HepG2 (cell line): ENCODE results near the gene SBK2. TPM values are rescaled to one million over a fixed set of nuclear protein-coding genes. Genes with fewer than 3 reads are reported as not detected.
A peak's percentile ranks its signal among the peaks of the same experiment; 100 is the strongest.

Experiments used
- ATAC-seq: fragments of 200-7000 bp; cut with Tn5 transposase; 3 replicates; pipeline ENCODE4 v1.9.1; 2020; ENCODE audit warnings: mild to moderate bottlenecking, moderate library complexity
- BruUV-seq: library from RNA; stranded (reverse); fragments of 400-500 nt; replicated peaks from 2 replicates; lab custom pipeline; 2021; lab: Mats Ljungman, UMichigan
- CTCF ChIA-PET: fragments of 300-600 bp; formaldehyde crosslinking; extraction: SDS; loops from one replicate; lab custom pipeline; 2021; ENCODE audit warnings: low total read pairs, inconsistent platforms, low intra/inter-chr PET ratio; lab: Yijun Ruan, JAX
- POLR2A ChIA-PET: fragments of 350-600 bp; sonication (Branson Sonifier 250); formaldehyde crosslinking; loops from one replicate; lab custom pipeline; 2020; ENCODE audit warnings: antibody characterized with exemption, inconsistent platforms; lab: Yijun Ruan, JAX
- DNase-seq: peaks from one replicate; pipeline ENCODE4 v3.0.0-alpha.2; 2015; ENCODE audit warnings: low spot score
- FAIRE-seq: peaks from 3 replicates; lab custom pipeline; 2011; peaks lifted over from hg19 to GRCh38; lab: Jason Lieb, UNC
- H2AFZ ChIP-seq: one replicate; pipeline ENCODE4 v1.6.1; 2011; ENCODE audit warnings: low read length, inconsistent platforms
- H3K27ac ChIP-seq: fragments of 300-600 bp; 3 replicates; pipeline ENCODE4 v1.8.0; 2011; ENCODE audit warnings: mixed run types, mild to moderate bottlenecking, mixed read lengths, low read length, inconsistent platforms; ENCODE audit not compliant: insufficient read depth; ENCODE audit errors: extremely low read length
- H3K27me3 ChIP-seq, 2 experiments: fragments of 200-600 bp in 1 of 2; 2 replicates in 1 of 2; 3 replicates in 1 of 2; pipeline versions ENCODE4 v1.6.0 to v1.8.0; 2011; ENCODE audit warnings: low read length in 2 of 2, mild to moderate bottlenecking in 2 of 2, moderate library complexity in 2 of 2, inconsistent platforms in 1 of 2; ENCODE audit not compliant: insufficient read depth in 2 of 2, control insufficient read depth in 1 of 2
- H3K36me3 ChIP-seq, 2 experiments: fragments of 200-600 bp in 1 of 2; replicated peaks in 1 of 2; 2 replicates in 1 of 2; 3 replicates in 1 of 2; pipeline versions ENCODE4 v1.5.1 to v1.8.0; 2011; ENCODE audit warnings: low read length in 2 of 2, inconsistent platforms in 1 of 2; ENCODE audit not compliant: insufficient read depth in 2 of 2, control insufficient read depth in 1 of 2
- H3K4me1 ChIP-seq: 2 replicates; pipeline ENCODE4 v1.5.1; 2012; ENCODE audit warnings: low read length, inconsistent platforms; ENCODE audit not compliant: insufficient read depth
- H3K4me2 ChIP-seq: 2 replicates; pipeline ENCODE4 v1.6.0; 2011; ENCODE audit warnings: low read depth, low read length, inconsistent platforms
- H3K4me3 ChIP-seq, 3 experiments: fragments of 200-600 bp in 1 of 3; sonication (generic), shearing (Covaris generic) in 1 of 3; replicated peaks in 1 of 3; 2 replicates each; pipeline ENCODE4 v1.5.1; 2011 to 2016; ENCODE audit warnings: low read length in 3 of 3, inconsistent platforms in 2 of 3, low read depth in 2 of 3, mild to moderate bottlenecking in 2 of 3, control low read depth in 1 of 3, mixed read lengths in 1 of 3; ENCODE audit not compliant: insufficient read depth in 1 of 3
- H3K79me2 ChIP-seq: one replicate; pipeline ENCODE4 v1.6.1; 2011; ENCODE audit warnings: low read length, inconsistent platforms; ENCODE audit not compliant: insufficient read depth
- H3K9ac ChIP-seq: 2 replicates; pipeline ENCODE4 v1.6.0; 2011; ENCODE audit warnings: mild to moderate bottlenecking, low read depth, low read length, inconsistent platforms; ENCODE audit not compliant: insufficient read depth
- H3K9me3 ChIP-seq: 2 replicates; pipeline ENCODE4 v1.5.1; 2012; ENCODE audit warnings: mild to moderate bottlenecking, low read length
- H4K20me1 ChIP-seq: 2 replicates; pipeline ENCODE4 v1.6.0; 2011; ENCODE audit warnings: inconsistent platforms, mild to moderate bottlenecking, low read length, moderate library complexity; ENCODE audit not compliant: insufficient read depth
- CENPBD1 ChIP-seq: sonication (generic); formaldehyde crosslinking; IDR thresholded peaks from 2 replicates; pipeline ENCODE4 v1.8.0; 2022; ENCODE audit warnings: missing genetic modification reagents, low read depth, mild to moderate bottlenecking, borderline replicate concordance
- CREB1 ChIP-seq, 2 experiments: fragments of 450-650 bp in 1 of 2; IDR thresholded peaks; 2 replicates each; pipeline ENCODE4 v1.6.1; 2016 to 2017; ENCODE audit warnings: control low read depth in 1 of 2, mild to moderate bottlenecking in 1 of 2, missing compliant biosample characterization in 1 of 2, missing genetic modification characterization in 1 of 2
- EP300 ChIP-seq, 3 experiments: sonication (generic) in 1 of 3; formaldehyde crosslinking in 1 of 3; IDR thresholded peaks; 2 replicates each; pipeline versions ENCODE4 v1.5.1 to v1.6.1; 2011 to 2020; ENCODE audit warnings: low read depth in 2 of 3, low read length in 2 of 3, borderline replicate concordance in 1 of 3, improper control_type of control experiment in 1 of 3, mild to moderate bottlenecking in 1 of 3, missing genetic modification reagents in 1 of 3, moderate library complexity in 1 of 3
- HDAC1 ChIP-seq: sonication (generic); formaldehyde crosslinking; IDR thresholded peaks from 2 replicates; pipeline ENCODE4 v1.5.1; 2020; ENCODE audit warnings: mild to moderate bottlenecking, missing genetic modification reagents
- HNF1A ChIP-seq, 2 experiments: sonication (generic) in 1 of 2; formaldehyde crosslinking in 1 of 2; IDR thresholded peaks; 2 replicates each; pipeline versions ENCODE4 v1.4.0 to v1.6.1; 2016 to 2020; ENCODE audit warnings: borderline replicate concordance in 1 of 2, low read depth in 1 of 2, mild to moderate bottlenecking in 1 of 2, missing genetic modification reagents in 1 of 2
- MYPOP ChIP-seq: sonication (generic); formaldehyde crosslinking; IDR thresholded peaks from 2 replicates; pipeline ENCODE4 v1.8.1; 2023; ENCODE audit warnings: mild to moderate bottlenecking, moderate library complexity, missing genetic modification reagents
- SALL1 ChIP-seq: sonication (generic); formaldehyde crosslinking; IDR thresholded peaks from 2 replicates; pipeline ENCODE4 v1.8.0; 2022; ENCODE audit warnings: mild to moderate bottlenecking, missing genetic modification reagents
- U2AF1 ChIP-seq: fragments of 200-400 bp; formaldehyde crosslinking; optimal IDR thresholded peaks from 2 replicates; pipeline ENCODE3; 2017; ENCODE audit warnings: mild to moderate bottlenecking, low read depth, low read length
- ZBTB3 ChIP-seq: sonication (generic); formaldehyde crosslinking; IDR thresholded peaks from 2 replicates; pipeline ENCODE4 v1.4.0; 2020; ENCODE audit warnings: low read depth, mild to moderate bottlenecking, moderate library complexity, missing genetic modification reagents, borderline replicate concordance
- ZNF562 ChIP-seq: sonication (generic); formaldehyde crosslinking; IDR thresholded peaks from 2 replicates; pipeline ENCODE4 v1.8.0; 2022; ENCODE audit warnings: missing genetic modification reagents, borderline replicate concordance
- ZSCAN9 ChIP-seq: IDR thresholded peaks from 2 replicates; pipeline ENCODE4 v1.6.1; 2016; ENCODE audit warnings: borderline replicate concordance
- WGBS: methylation state at CpG from one replicate; pipeline ENCODE4 v1.1.6; 2017; ENCODE audit warnings: low lambda C conversion rate; 5-methylcytosine and 5-hydroxymethylcytosine counted together
- in situ Hi-C: cut with HindIII; loops from 2 replicates; pipeline ENCODE4 v1.10.0; 2017; ENCODE audit warnings: low pct_unique_long_range_greater_than_20kb; ENCODE audit not compliant: extremely low pct_ligation_motif_present
- intact Hi-C: fragments of 100-400 bp; cut with micrococcal nuclease; formaldehyde crosslinking; loops from one replicate; pipeline ENCODE4 v1.10.0; 2022; ENCODE audit not compliant: unreplicated experiment
- polyA plus RNA-seq, 8 experiments: library from polyadenylated mRNA; depleted of rRNA in 3 of 8; stranded (reverse) in 7 of 8; unstranded in 1 of 8; fragments of >200 nt; fragmentation: Illumina TruSeq in 4 of 8; extraction: Trizol in 4 of 8; gene quantifications; 2 replicates each; pipeline versions ENCODE4 v1.2.1 to v1.2.3, GENCODE V29; 2011 to 2016; ENCODE audit warnings: low read depth in 4 of 8, missing spikeins in 1 of 8, mixed read lengths in 1 of 8; ENCODE audit not compliant: insufficient read depth in 1 of 8
- total RNA-seq, 5 experiments: library from RNA; depleted of rRNA; stranded (reverse); fragments of >200 nt; fragmentation: Illumina TruSeq; extraction: Trizol; gene quantifications; 2 replicates each; pipeline ENCODE4 v1.2.3, GENCODE V29; 2016; ENCODE audit warnings: low read depth in 1 of 5
- TF ChIP-seq, protein P1 (sequence below): sonication (generic); formaldehyde crosslinking; IDR thresholded peaks from 2 replicates; pipeline ENCODE4 v1.5.0; 2020; ENCODE audit warnings: missing genetic modification reagents

Gene SBK2
- total and polyA plus RNA-seq, 2 of the 13 experiments (the other 11 are each of a cell fraction or from before 2014, with no cell fraction given), result 0.24 TPM; not detected in 1

DNA sequence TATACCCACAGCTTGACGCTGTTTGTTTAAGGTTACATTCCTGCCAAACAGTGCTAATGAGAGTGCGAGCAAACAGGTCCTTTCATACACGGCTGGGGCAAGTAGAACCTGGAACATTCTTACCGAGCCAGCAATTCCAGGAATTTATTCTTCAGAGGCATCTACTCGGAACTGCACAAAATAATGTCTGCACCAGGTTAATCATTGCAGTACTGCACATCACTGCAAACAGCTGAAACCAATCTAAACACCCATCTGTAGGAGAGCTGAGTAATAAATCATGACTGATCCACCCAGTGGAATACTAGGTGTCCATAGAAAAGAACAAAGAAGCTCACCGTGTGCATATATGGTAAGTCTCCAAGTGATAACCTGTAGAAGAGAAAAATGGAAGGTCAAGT, 44.9 kb upstream of the SBK2 start (continued):
- TF ChIP-seq MYPOP (CRISPR knock-in tag), result no peak
- no peak for TF ChIP-seq ZNF562 (CRISPR knock-in tag)
- no peak for TF ChIP-seq CREB1 (IDR thresholded peaks at IDR 0.05)
- peak; percentile 6 for TF ChIP-seq CREB1 (CRISPR knock-in tag; IDR thresholded peaks at IDR 0.05)
- TF ChIP-seq CENPBD1 (CRISPR knock-in tag), result no peak
- TF ChIP-seq ZSCAN9 (CRISPR knock-in tag), result 0 out of 2 replicates have a peak, but pooled peaks have one; percentile 13
- no peak for TF ChIP-seq ZBTB3 (CRISPR knock-in tag)

DNA sequence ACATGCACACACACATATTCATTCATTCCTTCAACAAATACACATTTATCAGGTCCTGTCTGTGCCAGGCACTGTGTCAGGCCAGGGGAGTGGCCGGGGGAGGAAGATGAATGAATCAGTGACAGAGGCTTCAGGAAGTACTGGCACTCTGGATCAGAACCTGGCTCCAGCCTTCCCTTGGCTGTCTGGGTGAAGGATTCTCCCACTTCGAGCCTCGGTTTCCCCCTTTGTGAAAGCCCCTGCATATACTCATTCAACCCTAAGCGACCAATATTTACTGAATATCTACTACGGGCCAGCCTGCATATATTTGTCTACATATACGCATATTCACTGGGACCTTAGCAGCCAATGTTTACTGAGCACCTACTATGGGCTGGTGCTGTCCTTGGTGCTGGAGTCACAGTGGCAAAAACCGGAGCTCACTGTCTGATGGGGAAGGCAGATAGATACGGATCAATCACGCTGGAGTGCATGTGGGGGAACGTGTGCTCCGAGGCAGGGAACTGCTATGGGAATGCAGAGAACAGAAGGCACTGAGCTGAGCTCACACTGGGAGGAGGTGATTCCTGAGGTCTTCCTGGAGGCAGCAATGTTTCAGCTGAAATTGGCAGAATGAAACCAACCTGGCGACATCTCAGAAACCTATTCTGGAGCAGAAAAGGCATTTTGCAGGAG, 44.4 kb upstream of the SBK2 start:
- Histone ChIP-seq H3K4me2 (peak overlapping the region; percentile 93), H3K9me3 (no peaks in the 10 kb centered on the region), H3K36me3 (0 out of 5 replicates have a peak, but pooled peaks cover 0 to 8% of the 10 kb centered on the region in 2 experiments), H3K27me3 (no peaks in the 10 kb centered on the region; a peak in 1 of 5 replicates), H4K20me1 (no peaks in the 10 kb centered on the region), H3K27ac (peak overlapping the region; percentile 79), H3K4me3 (peak overlapping the region; percentile 88 to 97 (median 95); a peak in 5 of 6 replicates), H3K79me2 (peaks cover 9% of the 10 kb centered on the region), H3K4me1 (peaks cover 43% of the 10 kb centered on the region), H3K9ac (peak overlapping the region; percentile 85), H2AFZ (no peak overlapping the region)
- DNase-seq, result peak; percentile 20
- in situ Hi-C loops (no loop called here), intact Hi-C loops (loop anchor here (2.0 to 10.0 kb wide), 4 partner anchors 18 to 66 kb away; partner anchors contain the start of gene FIZ1)
- ChIA-PET POLR2A (interaction anchor here (1.0 to 2.6 kb wide), 7 partner anchors 18 to 120 kb away, joined by 3 to 45 read pairs (median 4); partner anchors contain the start of genes FIZ1, ISOC2, ZNF524 and ZNF628), CTCF (interaction anchor here (1.1 kb wide), 1 partner anchor 64 kb away, joined by 3 read pairs; no protein-coding TSS in a partner anchor)
- FAIRE-seq, result peak; percentile 30
- ATAC-seq, result peak; percentile 18
- no TSS peak for BruUV-seq
- 0% methylated on average over 7 of the region's 12 CpGs for WGBS
- TF ChIP-seq, protein P1, sequence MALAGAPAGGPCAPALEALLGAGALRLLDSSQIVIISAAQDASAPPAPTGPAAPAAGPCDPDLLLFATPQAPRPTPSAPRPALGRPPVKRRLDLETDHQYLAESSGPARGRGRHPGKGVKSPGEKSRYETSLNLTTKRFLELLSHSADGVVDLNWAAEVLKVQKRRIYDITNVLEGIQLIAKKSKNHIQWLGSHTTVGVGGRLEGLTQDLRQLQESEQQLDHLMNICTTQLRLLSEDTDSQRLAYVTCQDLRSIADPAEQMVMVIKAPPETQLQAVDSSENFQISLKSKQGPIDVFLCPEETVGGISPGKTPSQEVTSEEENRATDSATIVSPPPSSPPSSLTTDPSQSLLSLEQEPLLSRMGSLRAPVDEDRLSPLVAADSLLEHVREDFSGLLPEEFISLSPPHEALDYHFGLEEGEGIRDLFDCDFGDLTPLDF (CRISPR knock-in tag), result no peak
- peak; percentile 19; the same call in 1 of the 2 replicates for TF ChIP-seq HDAC1 (CRISPR knock-in tag)
- TF ChIP-seq U2AF1, result peak; percentile 22
- peak; percentile 44 for TF ChIP-seq SALL1 (CRISPR knock-in tag)
- no peak for TF ChIP-seq HNF1A (IDR thresholded peaks at IDR 0.05; ENCODE audit: low read depth)
- TF ChIP-seq HNF1A (CRISPR knock-in tag; IDR thresholded peaks at IDR 0.05; ENCODE audit: borderline replicate concordance), result no peak
- TF ChIP-seq EP300 (IDR thresholded peaks at IDR 0.05; ENCODE audit: low read depth in 2 of 2, low read length in 2 of 2), result 0 out of 4 replicates have a peak, but pooled peaks of 1 of the 2 experiments have one; percentile 0
- no peak for TF ChIP-seq EP300 (CRISPR knock-in tag; IDR thresholded peaks at IDR 0.05; ENCODE audit: borderline replicate concordance)
